8988T (cell line): Measurements from ENCODE around the gene ANKDD1B.

ENCODE experiments used
- DNase-seq: peaks from one replicate; pipeline ENCODE4 v3.0.0; 2011

Gene ANKDD1B

DNA sequence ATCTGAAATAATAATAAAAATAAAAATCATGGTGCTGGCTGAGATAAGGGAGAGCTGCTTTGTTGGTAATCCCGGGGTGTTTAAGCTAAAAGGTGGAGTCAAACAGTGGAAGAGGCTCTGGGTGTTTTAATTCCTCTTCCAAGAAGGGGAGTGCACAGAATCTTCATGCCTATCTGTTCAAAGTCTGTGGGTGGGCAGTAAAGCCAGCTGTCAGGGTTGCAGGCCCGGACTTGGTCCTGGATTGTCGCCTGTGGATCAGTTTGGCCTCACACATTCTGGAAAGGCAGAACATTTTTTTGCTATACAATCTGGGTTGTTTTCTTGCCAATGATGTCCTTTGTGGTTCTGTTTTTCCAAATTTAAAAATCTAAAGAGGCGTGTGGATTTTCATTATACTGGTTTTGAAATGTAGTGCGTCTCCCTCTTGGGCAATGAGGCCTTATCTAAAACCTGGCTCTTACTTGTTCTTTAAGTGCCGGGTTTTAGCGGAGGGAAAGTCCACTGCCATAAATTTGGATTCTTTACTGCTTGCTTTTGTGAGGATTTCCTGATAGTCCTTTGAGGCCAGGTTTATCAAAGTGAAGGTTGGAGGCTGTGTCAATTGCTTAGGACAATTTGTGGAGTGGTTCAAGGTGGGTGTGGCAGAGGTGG, 5.8 kb downstream of the ANKDD1B start:
- DNase-seq, result no peak

- no peak for DNase-seq
Observed at GRCh38 chr5:75617736-75618352, 6.6 kb downstream of the ANKDD1B start.

DNA sequence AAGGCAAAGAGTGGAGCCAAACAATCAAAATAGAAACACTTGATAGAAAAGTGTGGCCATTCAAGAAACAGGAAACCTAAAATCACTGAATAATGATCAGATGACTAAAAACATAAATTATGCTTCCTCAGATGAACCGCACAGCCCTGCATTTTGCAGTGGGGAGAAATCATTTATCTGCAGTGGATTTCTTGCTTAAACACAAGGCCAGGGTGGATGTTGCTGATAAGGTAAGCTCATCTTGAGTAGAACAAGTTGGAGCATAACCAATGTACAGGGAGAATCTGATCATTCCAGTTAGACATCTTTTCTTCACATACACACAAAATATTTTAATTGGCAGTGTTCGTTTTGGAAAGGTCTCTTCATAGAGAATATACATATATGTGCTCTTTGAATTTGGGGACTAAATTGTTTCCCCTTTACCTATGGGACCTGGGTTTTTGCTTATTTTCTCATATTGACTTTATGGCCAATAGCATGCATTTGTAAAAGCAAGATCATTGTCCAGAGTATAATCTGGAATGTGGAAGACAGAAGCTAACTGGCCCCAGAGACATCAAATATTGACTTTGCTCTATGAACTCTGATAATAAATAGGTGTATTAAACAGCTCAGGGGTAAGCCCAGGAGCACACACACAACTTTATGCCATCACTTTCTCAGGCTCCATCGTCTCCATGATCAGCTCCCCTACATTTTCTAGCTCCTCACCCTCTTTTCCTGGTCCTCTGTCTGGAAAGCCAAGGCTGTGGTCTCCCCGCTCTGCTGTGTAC, 9.1 kb downstream of the ANKDD1B start:
- no peak for DNase-seq

DNA sequence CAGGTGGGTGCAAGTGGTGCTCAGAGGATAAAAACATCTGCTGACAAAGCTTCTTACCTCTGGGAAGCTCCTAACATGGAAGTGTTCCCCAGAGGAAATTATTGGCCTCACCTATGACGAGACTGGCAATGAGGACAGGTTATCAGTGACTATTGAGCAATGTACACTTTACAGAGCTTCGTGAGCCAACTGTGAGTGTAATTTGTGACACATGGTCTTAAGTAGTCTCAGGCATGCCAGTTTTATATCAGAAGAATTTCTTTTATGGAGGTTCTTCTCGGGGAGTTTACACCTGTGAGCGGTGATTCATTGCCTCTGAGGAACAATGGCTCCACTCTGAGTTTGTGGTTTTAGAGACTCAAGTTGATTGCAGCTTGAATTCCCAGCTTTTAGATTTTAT, 11.3 kb downstream of the ANKDD1B start:
- DNase-seq, result no peak

DNA sequence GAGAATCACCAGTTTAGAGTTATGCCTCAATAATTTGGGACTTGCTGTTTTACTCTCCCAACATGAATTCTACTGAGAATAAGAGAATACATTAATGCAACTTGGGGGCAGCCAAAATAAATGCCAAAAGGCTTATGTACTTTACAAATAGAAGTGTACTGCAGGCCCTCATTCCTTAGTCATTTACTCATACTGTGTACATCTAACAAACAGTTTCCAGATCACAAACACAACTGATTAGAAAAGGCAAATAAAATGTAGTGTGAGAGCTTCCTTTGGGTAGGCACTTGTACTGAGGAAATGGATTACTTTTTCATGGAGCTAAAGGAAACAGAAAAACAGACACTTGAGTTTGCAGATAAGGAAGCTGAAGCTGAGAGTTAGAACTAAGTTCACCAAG, 12.6 kb downstream of the ANKDD1B start:
- no peak for DNase-seq

GRCh38 chr5:75626959-75627358, 15.7 kb downstream of the ANKDD1B start:
- no peak for DNase-seq

DNA sequence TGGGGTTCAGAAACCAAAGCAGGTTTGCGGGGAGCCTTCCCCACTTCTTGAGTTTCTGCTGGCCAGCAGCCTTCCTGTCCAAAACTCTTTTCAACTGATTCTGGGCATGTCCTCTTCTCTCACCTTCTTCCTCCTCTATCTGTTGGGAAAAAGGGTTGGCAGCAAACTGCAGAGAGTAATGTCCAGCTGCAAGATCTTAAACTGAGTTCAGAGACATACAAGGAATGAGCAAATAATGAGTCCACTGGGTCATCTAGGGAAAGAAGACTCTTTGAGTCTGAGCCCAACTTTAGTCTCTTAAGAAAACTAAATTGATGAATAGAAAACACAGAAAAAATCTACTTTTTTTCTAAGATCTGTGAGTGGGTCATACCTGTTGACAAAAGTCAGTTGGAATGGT, 16.5 kb downstream of the ANKDD1B start:
- no peak for DNase-seq

- DNase-seq, result no peak
Observed at GRCh38 chr5:75630875-75631274, 19.6 kb downstream of the ANKDD1B start.

GRCh38 chr5:75632321-75632720, 21.1 kb downstream of the ANKDD1B start:
- no peak for DNase-seq

DNA sequence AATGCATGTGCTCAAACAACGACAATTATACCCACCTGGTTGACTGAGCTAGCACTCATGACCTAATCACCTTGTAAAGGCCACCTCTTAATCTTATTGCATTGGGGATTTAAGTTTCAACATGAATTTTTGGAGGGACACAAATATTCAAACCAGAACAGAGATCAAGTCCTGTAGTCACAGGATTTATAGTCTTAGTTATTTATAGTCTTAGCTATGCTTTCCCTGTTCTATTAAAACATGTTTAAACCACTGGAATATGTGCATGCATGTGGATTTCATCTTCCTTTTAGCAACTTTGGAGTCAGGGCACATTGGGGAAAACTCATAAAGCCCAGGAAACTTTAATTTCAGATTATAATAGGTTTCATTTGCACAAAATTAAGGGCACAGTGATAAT, 26.7 kb downstream of the ANKDD1B start:
- no peak for DNase-seq

GRCh38 chr5:75639535-75640311, 28.5 kb downstream of the ANKDD1B start:
- DNase-seq, result no peak

DNA sequence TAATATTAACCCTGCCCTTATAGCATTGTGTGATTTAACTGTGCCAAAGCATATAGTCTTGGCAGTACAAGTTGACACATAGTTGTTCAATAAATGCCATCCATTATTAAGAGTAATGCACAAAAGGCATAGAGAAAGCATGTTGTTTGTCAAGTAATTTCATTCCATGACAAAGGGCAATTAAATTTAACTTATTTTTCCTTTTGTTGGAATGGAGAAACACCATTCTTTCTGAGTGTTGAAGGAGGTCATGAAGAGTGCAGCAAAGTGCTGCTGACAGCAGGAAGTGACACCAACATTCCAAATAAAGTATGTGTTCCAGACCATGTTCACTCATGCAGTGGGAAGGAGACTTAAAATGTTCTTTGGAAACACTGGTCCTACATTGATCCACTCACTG, 29.1 kb downstream of the ANKDD1B start:
- DNase-seq, result peak; percentile 31

DNA sequence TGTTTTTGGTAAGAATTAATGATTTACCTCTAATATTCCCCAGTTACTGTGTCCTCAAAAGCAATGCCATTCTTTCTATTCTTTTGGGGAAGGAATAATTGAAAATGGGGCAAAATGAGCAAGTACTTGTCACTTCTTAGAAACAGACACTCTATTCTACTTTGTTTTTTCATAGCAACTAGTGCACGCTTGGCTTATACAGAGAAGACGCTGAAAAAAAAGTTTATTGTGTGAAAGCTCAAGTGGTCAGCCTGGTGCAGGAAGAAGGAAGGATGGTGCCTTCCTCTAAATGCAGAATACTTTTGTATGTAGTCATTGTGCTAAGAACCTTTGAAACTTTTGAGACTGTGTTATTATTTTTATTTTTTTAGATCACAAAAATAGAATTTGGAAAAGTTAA, 29.6 kb downstream of the ANKDD1B start:
- DNase-seq, result no peak

GRCh38 chr5:75648712-75649111, 37.5 kb downstream of the ANKDD1B start:
- no peak for DNase-seq

GRCh38 chr5:75651575-75652238, 40.5 kb downstream of the ANKDD1B start:
- no peak for DNase-seq

GRCh38 chr5:75653521-75653920, 42.3 kb downstream of the ANKDD1B start:
- no peak for DNase-seq

- DNase-seq, result no peak
Observed at GRCh38 chr5:75654693-75655295, 43.5 kb downstream of the ANKDD1B start.

- no peak for DNase-seq
Observed at GRCh38 chr5:75656311-75657003, 45.2 kb downstream of the ANKDD1B start.

DNA sequence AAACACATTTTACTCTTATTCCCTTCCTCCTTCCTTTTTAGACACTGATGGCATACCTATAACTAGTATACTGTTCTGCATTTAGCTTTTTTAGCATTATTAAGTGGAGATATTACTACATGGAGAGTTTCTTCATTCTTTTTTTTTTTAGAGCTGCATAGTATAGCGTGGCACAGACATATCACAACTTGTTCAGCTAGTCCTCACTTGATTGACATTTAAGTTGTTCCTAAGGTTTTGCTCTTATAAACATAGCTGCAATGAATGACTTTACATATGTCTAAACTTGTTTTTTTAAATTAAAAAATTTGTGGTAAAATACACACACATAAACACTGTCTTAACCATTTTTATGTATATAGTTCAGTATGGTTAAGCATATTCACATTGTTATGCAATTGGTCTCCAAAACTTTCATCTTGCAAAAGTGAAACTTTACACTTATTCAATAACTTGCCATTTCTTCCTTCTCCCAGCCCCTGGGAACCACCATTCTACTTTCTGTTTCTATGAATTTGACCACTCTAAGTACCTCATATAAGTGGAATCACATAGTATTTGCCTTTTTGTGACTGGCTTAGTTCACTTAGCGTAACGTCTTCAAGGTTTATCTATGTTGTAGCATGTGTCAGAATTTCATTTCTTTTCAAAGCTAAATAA, 48.7 kb downstream of the ANKDD1B start:
- DNase-seq, result no peak

DNA sequence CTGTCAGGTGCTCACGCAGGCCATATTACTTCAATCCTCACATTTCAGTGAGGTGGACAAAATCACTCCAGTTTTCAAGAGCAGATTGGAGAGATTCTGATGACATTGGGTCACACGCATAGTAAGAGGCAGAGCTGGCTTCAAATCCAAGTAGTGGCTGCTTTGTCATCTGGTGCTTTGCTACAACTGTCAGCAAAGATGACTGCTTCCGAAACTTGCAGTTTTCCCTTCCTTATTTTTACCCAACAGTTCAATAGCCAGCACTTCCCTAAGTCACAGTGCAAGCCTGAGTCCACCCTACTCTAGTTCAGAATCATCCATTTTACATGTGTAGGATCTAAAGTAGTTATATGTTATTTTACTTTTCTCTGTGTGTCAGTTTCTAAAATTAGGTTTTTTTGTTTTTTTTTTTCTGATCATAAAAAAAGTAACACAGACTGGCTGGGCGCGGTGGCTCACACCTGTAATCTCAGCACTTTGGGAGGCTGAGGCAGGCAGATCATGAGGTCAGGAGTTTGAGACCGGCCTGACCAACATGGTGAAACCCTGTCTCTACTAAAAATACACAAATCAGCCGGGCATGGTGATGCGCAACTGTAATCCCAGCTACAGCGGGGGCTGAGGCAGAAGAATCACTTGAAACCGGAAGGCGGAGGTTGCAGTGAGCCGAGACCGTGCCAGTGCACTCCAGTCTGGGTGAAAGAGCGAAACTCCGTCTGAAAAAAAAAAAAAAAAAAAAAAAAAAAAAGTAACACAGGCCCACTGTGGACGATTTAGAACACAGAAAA, 49.6 kb downstream of the ANKDD1B start:
- DNase-seq, result no peak
